Smooth muscle cell (in vitro differentiated cells): Measurements from ENCODE around the gene PDE4B. TPM values are rescaled to one million over a fixed set of nuclear protein-coding genes. Genes with fewer than 3 reads are reported as not detected.

Source experiments
- DNase-seq: peaks from one replicate; lab custom pipeline; 2025; ENCODE audit not compliant: unreplicated experiment; lab: John Stamatoyannopoulos, UW
- H2AFZ ChIP-seq: fragments of 200-600 bp; sonication (generic); 2 replicates; pipeline ENCODE4 v1.6.0; 2016; ENCODE audit warnings: antibody characterized with exemption, low read depth, mild to moderate bottlenecking
- H3F3A ChIP-seq: fragments of 200-600 bp; sonication (generic); 2 replicates; pipeline ENCODE4 v1.6.0; 2017; ENCODE audit warnings: antibody characterized with exemption, low read depth
- H3K27ac ChIP-seq: fragments of 200-600 bp; sonication (generic); 2 replicates; pipeline ENCODE4 v1.5.1; 2016; ENCODE audit warnings: low read depth, mild to moderate bottlenecking
- H3K27me3 ChIP-seq: fragments of 200-600 bp; sonication (generic); 2 replicates; pipeline ENCODE4 v1.6.1; 2016; ENCODE audit warnings: low read depth, mild to moderate bottlenecking
- H3K36me3 ChIP-seq: fragments of 200-600 bp; sonication (generic); 2 replicates; pipeline ENCODE4 v1.5.1; 2016; ENCODE audit warnings: low read depth
- H3K4me1 ChIP-seq: fragments of 200-600 bp; sonication (generic); 2 replicates; pipeline ENCODE4 v1.5.1; 2016; ENCODE audit warnings: low read depth
- H3K4me2 ChIP-seq: fragments of 200-600 bp; sonication (generic); 2 replicates; pipeline ENCODE4 v1.6.0; 2016; ENCODE audit warnings: mild to moderate bottlenecking
- H3K4me3 ChIP-seq: fragments of 200-600 bp; sonication (generic); 2 replicates; pipeline ENCODE4 v1.5.1; 2016; ENCODE audit warnings: mild to moderate bottlenecking
- H3K79me2 ChIP-seq: fragments of 200-600 bp; sonication (generic); 2 replicates; pipeline ENCODE4 v1.6.0; 2016; ENCODE audit warnings: low read depth, mild to moderate bottlenecking
- H3K9ac ChIP-seq: fragments of 200-600 bp; sonication (generic); 2 replicates; pipeline ENCODE4 v1.6.0; 2016; ENCODE audit warnings: low read depth
- H3K9me3 ChIP-seq: fragments of 200-600 bp; sonication (generic); replicated peaks from 2 replicates; pipeline ENCODE4 v1.5.1; 2016; ENCODE audit warnings: low read depth
- H4K20me1 ChIP-seq: fragments of 200-600 bp; sonication (generic); 2 replicates; pipeline ENCODE4 v1.6.0; 2016; ENCODE audit warnings: low read depth
- WGBS: methylation state at CpG from one replicate; pipeline ENCODE4 v1.1.7; 2016; ENCODE audit warnings: low lambda C conversion rate; 5-methylcytosine and 5-hydroxymethylcytosine counted together
- polyA plus RNA-seq: library from polyadenylated mRNA; unstranded; fragments of >200 nt; fragmentation: Nextera tagmentation; extraction: Ambion mirVana; gene quantifications from 2 replicates; pipeline ENCODE4 v1.2.1, GENCODE V29; 2016
- total RNA-seq: library from RNA; depleted of rRNA; stranded (reverse); fragments of >200 nt; gene quantifications from 2 replicates; pipeline ENCODE4 v1.2.3, GENCODE V29; 2014
- TF ChIP-seq, protein P1 (sequence below): fragments of 200-600 bp; sonication (generic); IDR thresholded peaks from 2 replicates; pipeline ENCODE4 v1.5.1; 2017; ENCODE audit warnings: borderline replicate concordance, mild to moderate bottlenecking, antibody characterized with exemption; ENCODE audit not compliant: insufficient read depth, poor library complexity, severe bottlenecking

The PDE4B gene
- total and polyA plus RNA-seq, 2 experiments from 2014 or later: 18.5 to 24.8 TPM

DNA sequence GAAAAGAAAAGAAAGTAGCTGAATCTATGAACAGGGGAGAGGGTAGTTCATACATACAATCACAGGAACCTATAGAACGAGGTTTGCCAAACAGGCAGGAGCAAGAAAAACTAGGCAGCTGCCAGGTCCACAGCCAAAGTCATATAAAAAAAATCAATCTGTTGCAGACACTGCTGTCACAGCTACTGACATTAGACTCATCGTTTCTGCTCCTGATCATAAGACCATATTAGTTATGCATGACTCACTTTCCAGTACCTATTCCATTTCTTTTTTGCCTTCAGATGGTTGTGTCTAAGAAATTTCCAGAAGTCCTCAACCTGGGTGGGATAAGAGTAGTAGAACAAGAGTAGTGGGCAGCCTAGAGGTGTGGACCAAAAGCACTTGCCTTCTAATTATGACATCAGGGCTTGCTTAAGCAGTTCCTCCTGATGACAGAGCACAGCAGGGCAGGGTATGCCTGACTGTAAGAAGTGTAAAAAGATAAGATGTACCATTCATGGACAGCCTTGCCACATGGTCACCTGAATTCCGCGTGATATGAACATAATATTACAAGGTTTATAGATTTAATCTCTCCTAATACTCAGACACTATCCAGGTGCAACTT is 418.0 kb downstream of the PDE4B start:
- Histone ChIP-seq H3K9me3 (no peaks in the 10 kb centered on the region), H3K4me2 (no peak overlapping the region), H3K79me2 (no peaks in the 10 kb centered on the region), H4K20me1 (no peaks in the 10 kb centered on the region), H3K36me3 (no peaks in the 10 kb centered on the region), H3K9ac (no peak overlapping the region), H2AFZ (no peak overlapping the region), H3K27me3 (no peaks in the 10 kb centered on the region), H3K27ac (no peak overlapping the region), H3F3A (no peaks in the 10 kb centered on the region), H3K4me3 (no peak overlapping the region), H3K4me1 (no peaks in the 10 kb centered on the region)
- TF ChIP-seq, protein P1, sequence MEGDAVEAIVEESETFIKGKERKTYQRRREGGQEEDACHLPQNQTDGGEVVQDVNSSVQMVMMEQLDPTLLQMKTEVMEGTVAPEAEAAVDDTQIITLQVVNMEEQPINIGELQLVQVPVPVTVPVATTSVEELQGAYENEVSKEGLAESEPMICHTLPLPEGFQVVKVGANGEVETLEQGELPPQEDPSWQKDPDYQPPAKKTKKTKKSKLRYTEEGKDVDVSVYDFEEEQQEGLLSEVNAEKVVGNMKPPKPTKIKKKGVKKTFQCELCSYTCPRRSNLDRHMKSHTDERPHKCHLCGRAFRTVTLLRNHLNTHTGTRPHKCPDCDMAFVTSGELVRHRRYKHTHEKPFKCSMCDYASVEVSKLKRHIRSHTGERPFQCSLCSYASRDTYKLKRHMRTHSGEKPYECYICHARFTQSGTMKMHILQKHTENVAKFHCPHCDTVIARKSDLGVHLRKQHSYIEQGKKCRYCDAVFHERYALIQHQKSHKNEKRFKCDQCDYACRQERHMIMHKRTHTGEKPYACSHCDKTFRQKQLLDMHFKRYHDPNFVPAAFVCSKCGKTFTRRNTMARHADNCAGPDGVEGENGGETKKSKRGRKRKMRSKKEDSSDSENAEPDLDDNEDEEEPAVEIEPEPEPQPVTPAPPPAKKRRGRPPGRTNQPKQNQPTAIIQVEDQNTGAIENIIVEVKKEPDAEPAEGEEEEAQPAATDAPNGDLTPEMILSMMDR: no peak
- 86% methylated on average over 4 of the region's 4 CpGs for WGBS
- no peak for DNase-seq

DNA sequence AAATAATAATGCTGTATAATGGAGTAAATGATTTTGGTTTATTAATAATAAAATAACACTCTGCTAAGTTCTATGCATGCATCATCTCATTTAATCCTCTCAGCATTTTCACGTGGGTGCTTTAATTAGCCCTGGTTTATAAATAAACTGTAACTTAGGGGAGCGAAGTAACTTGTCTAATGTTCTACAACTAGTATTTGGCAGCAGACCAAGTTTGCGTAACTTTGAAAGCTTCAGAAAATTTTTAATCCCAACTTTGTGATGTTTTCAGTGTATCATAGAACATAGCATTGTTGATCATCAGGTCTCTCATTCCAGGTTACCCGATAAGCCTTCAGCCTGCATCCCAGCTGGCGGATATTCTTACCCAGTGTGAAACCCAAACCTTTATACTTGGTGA is 418.8 kb downstream of the PDE4B start:
- WGBS: 89% methylated on average over 5 of the region's 5 CpGs
- TF ChIP-seq, protein P1: no peak
- Histone ChIP-seq H3K4me1 (no peaks in the 10 kb centered on the region), H3K27ac (no peak overlapping the region), H3K27me3 (no peaks in the 10 kb centered on the region), H3K9me3 (no peaks in the 10 kb centered on the region), H3K79me2 (no peaks in the 10 kb centered on the region), H3K4me2 (no peak overlapping the region), H4K20me1 (no peaks in the 10 kb centered on the region), H3F3A (no peaks in the 10 kb centered on the region), H3K36me3 (no peaks in the 10 kb centered on the region), H3K9ac (no peak overlapping the region), H3K4me3 (no peak overlapping the region), H2AFZ (no peak overlapping the region)
- no peak for DNase-seq

DNA sequence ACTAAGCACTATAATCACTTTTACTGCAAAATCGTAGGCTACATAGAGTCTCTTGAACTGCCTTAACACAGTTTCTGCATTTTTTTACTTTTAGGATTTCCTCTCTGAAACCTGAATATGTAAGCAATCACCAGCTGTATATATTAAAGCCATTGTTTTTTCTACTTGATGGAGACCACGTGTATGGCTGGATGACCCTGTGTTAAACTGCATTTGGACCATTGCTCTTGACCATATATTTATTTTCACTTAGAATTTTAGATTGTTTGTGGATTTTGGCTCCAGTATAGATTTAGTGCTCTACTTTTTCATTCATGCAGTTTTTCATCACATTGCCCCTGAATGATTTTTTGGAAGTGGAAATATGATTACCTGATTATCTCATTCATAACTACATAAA is 420.8 kb downstream of the PDE4B start:
- Histone ChIP-seq H4K20me1 (no peaks in the 10 kb centered on the region), H3K4me3 (no peak overlapping the region), H3K4me2 (no peak overlapping the region), H3K4me1 (no peaks in the 10 kb centered on the region), H3F3A (no peaks in the 10 kb centered on the region), H3K9ac (no peak overlapping the region), H3K79me2 (no peaks in the 10 kb centered on the region), H3K36me3 (no peaks in the 10 kb centered on the region), H3K27me3 (no peaks in the 10 kb centered on the region), H2AFZ (no peak overlapping the region), H3K27ac (no peak overlapping the region), H3K9me3 (no peaks in the 10 kb centered on the region)
- TF ChIP-seq, protein P1: no peak
- 51% methylated on average over 2 of the region's 2 CpGs for WGBS
- no peak for DNase-seq

DNA sequence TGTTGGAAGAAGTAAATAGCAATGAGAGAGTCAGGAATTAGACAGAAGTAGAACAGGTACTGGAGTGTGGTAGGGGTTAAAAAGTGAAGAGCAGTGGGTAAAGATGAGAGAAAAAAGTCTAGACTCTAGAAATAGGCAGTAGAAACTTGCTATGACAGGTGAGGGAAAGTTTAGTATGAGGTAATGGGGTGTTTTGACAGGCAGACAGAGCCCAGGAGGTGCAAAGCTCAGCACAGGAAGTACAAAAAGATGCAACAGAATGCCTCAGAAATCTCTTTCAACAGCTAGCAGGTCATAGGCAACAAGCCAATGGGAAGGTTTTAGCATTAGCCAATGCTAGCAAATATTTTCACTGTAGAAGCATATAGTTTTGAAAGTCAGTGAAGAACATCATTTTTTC is 422.2 kb downstream of the PDE4B start:
- H2AFZ ChIP-seq: no peak overlapping the region
- no peak overlapping the region for H3K4me3 ChIP-seq
- H3K27me3 ChIP-seq: no peaks in the 10 kb centered on the region
- no peak overlapping the region for H3K27ac ChIP-seq
- H3K4me2 ChIP-seq: no peak overlapping the region
- TF ChIP-seq, protein P1: no peak
- no peak overlapping the region for H3K9ac ChIP-seq
- H3K9me3 ChIP-seq: no peaks in the 10 kb centered on the region
- no peaks in the 10 kb centered on the region for H3K79me2 ChIP-seq
- no peaks in the 10 kb centered on the region for H3F3A ChIP-seq
- no peaks in the 10 kb centered on the region for H4K20me1 ChIP-seq
- no peaks in the 10 kb centered on the region for H3K36me3 ChIP-seq
- no peak for DNase-seq
- no peaks in the 10 kb centered on the region for H3K4me1 ChIP-seq
